Astrocyte (in vitro differentiated cells and primary cell): Measurements from ENCODE around the gene CTAGE1. TPM values are rescaled to one million over a fixed set of nuclear protein-coding genes. Genes with fewer than 3 reads are reported as not detected.

Experiments
- DNase-seq: peaks from one replicate; pipeline ENCODE4 v3.0.0-alpha.2; 2010; ENCODE audit warnings: low read depth
- FAIRE-seq: peaks from 2 replicates; lab custom pipeline; 2011; peaks lifted over from hg19 to GRCh38; lab: Jason Lieb, UNC
- H2AFZ ChIP-seq: 2 replicates; pipeline ENCODE4 v1.6.0; 2012; ENCODE audit warnings: low read depth, low read length, inconsistent platforms
- H3K27ac ChIP-seq: 2 replicates; pipeline ENCODE4 v1.5.1; 2011; ENCODE audit warnings: low read depth, low read length, inconsistent platforms
- H3K27me3 ChIP-seq: 2 replicates; pipeline ENCODE4 v1.6.0; 2011; ENCODE audit warnings: low read length, inconsistent platforms; ENCODE audit not compliant: insufficient read depth
- H3K36me3 ChIP-seq: 2 replicates; pipeline ENCODE4 v1.5.1; 2011; ENCODE audit warnings: low read length, inconsistent platforms; ENCODE audit not compliant: insufficient read depth
- H3K4me1 ChIP-seq: 2 replicates; pipeline ENCODE4 v1.5.1; 2011; ENCODE audit warnings: low read length, inconsistent platforms; ENCODE audit not compliant: insufficient read depth
- H3K4me2 ChIP-seq: 2 replicates; pipeline ENCODE4 v1.6.0; 2012; ENCODE audit warnings: low read length, inconsistent platforms
- H3K4me3 ChIP-seq: 2 replicates; pipeline ENCODE4 v1.5.1; 2011; ENCODE audit warnings: low read depth, mild to moderate bottlenecking, low read length, inconsistent platforms; ENCODE audit not compliant: insufficient read depth
- H3K79me2 ChIP-seq: 2 replicates; pipeline ENCODE4 v1.6.0; 2012; ENCODE audit warnings: mild to moderate bottlenecking, low read length, inconsistent platforms; ENCODE audit not compliant: insufficient read depth
- H3K9ac ChIP-seq: 2 replicates; pipeline ENCODE4 v1.6.0; 2012; ENCODE audit warnings: mild to moderate bottlenecking, low read length, inconsistent platforms
- H3K9me3 ChIP-seq: 2 replicates; pipeline ENCODE4 v1.5.1; 2012; ENCODE audit warnings: low read depth, mild to moderate bottlenecking, low read length, inconsistent platforms; ENCODE audit not compliant: insufficient read depth
- H4K20me1 ChIP-seq: 2 replicates; pipeline ENCODE4 v1.6.0; 2012; ENCODE audit warnings: low read length, inconsistent platforms; ENCODE audit not compliant: insufficient read depth
- H3K27ac Mint-ChIP-seq: one replicate; pipeline ENCODE4 v1.8.0; 2021; ENCODE audit warnings: mild to moderate bottlenecking, mixed read lengths; ENCODE audit not compliant: unreplicated experiment
- H3K27me3 Mint-ChIP-seq: one replicate; pipeline ENCODE4 v1.8.0; 2021; ENCODE audit warnings: low read depth, mixed read lengths; ENCODE audit not compliant: unreplicated experiment
- H3K36me3 Mint-ChIP-seq: one replicate; pipeline ENCODE4 v1.8.0; 2021; ENCODE audit warnings: low read depth, mixed read lengths; ENCODE audit not compliant: unreplicated experiment
- H3K4me1 Mint-ChIP-seq: one replicate; pipeline ENCODE4 v1.8.0; 2021; ENCODE audit warnings: low read depth, mixed read lengths; ENCODE audit not compliant: unreplicated experiment
- H3K4me3 Mint-ChIP-seq: one replicate; pipeline ENCODE4 v1.8.0; 2021; ENCODE audit warnings: mild to moderate bottlenecking, moderate library complexity, mixed read lengths; ENCODE audit not compliant: unreplicated experiment
- H3K9me3 Mint-ChIP-seq: one replicate; pipeline ENCODE4 v1.8.0; 2021; ENCODE audit warnings: mild to moderate bottlenecking, mixed read lengths; ENCODE audit not compliant: unreplicated experiment
- EZH2 ChIP-seq: IDR thresholded peaks from 2 replicates; pipeline ENCODE4 v1.6.1; 2012; ENCODE audit warnings: mild to moderate bottlenecking, low read length, inconsistent platforms; ENCODE audit not compliant: insufficient read depth
- total RNA-seq: library from RNA; stranded (reverse); gene quantifications from 2 replicates; pipeline ENCODE4 v1.2.1, GENCODE V29; 2021
- TF ChIP-seq, protein P1 (sequence below): IDR thresholded peaks from 2 replicates; pipeline ENCODE4 v1.5.1; 2011; ENCODE audit warnings: low read depth, mild to moderate bottlenecking, inconsistent platforms, low read length, moderate library complexity; ENCODE audit not compliant: insufficient read depth

CTAGE1 gene
- total RNA-seq, 1 donor from 2014 or later = 0.30 TPM

DNA sequence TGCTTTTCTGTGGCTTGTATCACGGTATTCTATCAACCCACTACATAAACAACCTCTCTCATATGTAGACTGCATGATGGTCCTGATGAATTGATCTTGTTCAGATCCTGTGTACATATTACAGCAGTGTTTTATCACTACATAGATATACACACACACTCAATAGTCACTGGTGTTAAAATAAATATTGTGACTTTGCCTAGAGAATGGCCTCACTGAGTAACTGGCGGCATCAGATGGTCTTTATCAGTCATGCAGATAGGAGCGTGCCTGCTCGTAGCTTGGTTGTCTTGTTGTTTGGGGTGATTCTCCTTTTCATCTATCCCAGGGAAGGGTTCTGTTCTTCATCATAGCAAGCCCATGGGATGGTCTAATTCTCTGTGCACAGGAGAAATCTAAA lies 18.4 kb upstream of the CTAGE1 start:
- Histone ChIP-seq H2AFZ (no peak overlapping the region), H3K27me3 (no peaks in the 10 kb centered on the region), H3K27ac (no peak overlapping the region), H4K20me1 (no peaks in the 10 kb centered on the region), H3K9me3 (no peaks in the 10 kb centered on the region), H3K79me2 (no peaks in the 10 kb centered on the region), H3K4me1 (peaks cover 33% of the 10 kb centered on the region), H3K4me3 (no peak overlapping the region), H3K36me3 (no peaks in the 10 kb centered on the region), H3K4me2 (no peak overlapping the region), H3K9ac (no peak overlapping the region)
- peak overlapping the region; percentile 55 for H3K27ac Mint-ChIP-seq
- FAIRE-seq = no peak
- no peaks in the 10 kb centered on the region for H3K27me3 Mint-ChIP-seq
- no peak for DNase-seq
- TF ChIP-seq, protein P1, sequence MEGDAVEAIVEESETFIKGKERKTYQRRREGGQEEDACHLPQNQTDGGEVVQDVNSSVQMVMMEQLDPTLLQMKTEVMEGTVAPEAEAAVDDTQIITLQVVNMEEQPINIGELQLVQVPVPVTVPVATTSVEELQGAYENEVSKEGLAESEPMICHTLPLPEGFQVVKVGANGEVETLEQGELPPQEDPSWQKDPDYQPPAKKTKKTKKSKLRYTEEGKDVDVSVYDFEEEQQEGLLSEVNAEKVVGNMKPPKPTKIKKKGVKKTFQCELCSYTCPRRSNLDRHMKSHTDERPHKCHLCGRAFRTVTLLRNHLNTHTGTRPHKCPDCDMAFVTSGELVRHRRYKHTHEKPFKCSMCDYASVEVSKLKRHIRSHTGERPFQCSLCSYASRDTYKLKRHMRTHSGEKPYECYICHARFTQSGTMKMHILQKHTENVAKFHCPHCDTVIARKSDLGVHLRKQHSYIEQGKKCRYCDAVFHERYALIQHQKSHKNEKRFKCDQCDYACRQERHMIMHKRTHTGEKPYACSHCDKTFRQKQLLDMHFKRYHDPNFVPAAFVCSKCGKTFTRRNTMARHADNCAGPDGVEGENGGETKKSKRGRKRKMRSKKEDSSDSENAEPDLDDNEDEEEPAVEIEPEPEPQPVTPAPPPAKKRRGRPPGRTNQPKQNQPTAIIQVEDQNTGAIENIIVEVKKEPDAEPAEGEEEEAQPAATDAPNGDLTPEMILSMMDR = no peak
- TF ChIP-seq EZH2 = no peak
- H3K4me1 Mint-ChIP-seq = peaks cover 36% of the 10 kb centered on the region
- no peak overlapping the region for H3K4me3 Mint-ChIP-seq
- peaks cover 2% of the 10 kb centered on the region for H3K9me3 Mint-ChIP-seq
- no peaks in the 10 kb centered on the region for H3K36me3 Mint-ChIP-seq

DNA sequence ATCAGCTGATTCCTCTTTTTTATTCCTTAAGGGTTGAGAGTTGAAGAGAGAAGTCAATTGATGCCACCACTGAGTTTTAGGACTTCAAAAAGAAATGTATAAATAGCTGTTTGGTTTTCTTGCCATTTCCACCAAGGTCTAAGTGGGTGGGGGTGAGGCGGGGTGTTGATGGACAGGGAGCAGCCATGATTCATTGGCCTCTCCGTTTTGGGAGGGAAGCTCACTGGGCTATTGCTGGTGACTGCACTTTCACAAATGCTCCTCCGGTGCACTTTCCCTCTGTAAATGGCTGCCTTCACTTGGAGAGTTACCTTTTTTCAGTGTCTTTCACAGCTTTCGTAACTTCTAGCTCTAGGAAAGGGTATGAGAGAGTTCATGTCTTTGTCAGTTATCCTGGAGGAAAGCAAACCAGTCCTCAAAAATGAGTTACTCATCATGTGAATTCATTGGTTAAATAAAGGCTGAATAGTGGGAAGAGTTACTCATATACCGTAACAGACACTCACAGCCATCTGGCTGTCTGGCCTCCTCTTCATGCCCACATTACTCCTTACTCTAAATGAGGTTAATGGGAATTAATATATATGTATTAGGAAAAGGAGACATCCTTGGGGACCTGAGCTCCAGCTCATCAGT lies 17.4 kb upstream of the CTAGE1 start:
- Mint-ChIP-seq H3K27ac (peak overlapping the region; percentile 96), H3K9me3 (peaks cover 2% of the 10 kb centered on the region)
- no peak for TF ChIP-seq EZH2
- TF ChIP-seq, protein P1 = no peak

DNA sequence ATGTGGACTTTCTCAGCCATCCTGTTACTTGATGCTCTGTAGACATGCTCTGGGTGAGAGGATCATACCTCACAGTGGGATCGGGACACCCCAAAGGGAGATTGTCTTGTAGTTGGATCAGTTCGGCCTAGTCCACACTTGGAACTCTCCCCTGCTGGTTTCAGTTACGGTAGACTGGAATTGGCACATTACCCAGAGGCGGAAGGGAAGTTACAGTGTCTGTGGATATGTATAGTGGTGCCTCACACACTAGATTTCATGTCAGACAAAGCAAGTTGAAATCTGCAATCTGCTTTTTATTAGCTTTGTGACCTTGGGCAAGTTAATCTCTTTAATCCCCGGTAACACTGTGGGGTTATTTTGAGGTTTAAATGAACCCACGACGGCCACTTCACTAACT lies 16.2 kb upstream of the CTAGE1 start:
- H3K27ac ChIP-seq = no peak overlapping the region
- no peak for DNase-seq

More for the DNA sequence above, 17.4 kb upstream of the CTAGE1 start:
- no peaks in the 10 kb centered on the region for H3K27me3 ChIP-seq
- no peaks in the 10 kb centered on the region for H3K79me2 ChIP-seq
- peak; percentile 62 for FAIRE-seq
- H3K27ac ChIP-seq = peak overlapping the region; percentile 81
- H4K20me1 ChIP-seq = no peaks in the 10 kb centered on the region
- peaks cover 4% of the 10 kb centered on the region for H3K27me3 Mint-ChIP-seq
- H2AFZ ChIP-seq = peak overlapping the region; percentile 54
- peak; percentile 88 for DNase-seq
- no peaks in the 10 kb centered on the region for H3K36me3 Mint-ChIP-seq
- H3K4me1 Mint-ChIP-seq = peaks cover 36% of the 10 kb centered on the region
- no peaks in the 10 kb centered on the region for H3K36me3 ChIP-seq
- H3K4me3 Mint-ChIP-seq = peak overlapping the region; percentile 1
- H3K4me3 ChIP-seq = peak overlapping the region; percentile 10
- peak overlapping the region; percentile 55 for H3K9ac ChIP-seq
- H3K4me2 ChIP-seq = peak overlapping the region; percentile 67
- H3K4me1 ChIP-seq = peaks cover 33% of the 10 kb centered on the region
- H3K9me3 ChIP-seq = no peaks in the 10 kb centered on the region

More for the DNA sequence above, 16.2 kb upstream of the CTAGE1 start:
- Histone ChIP-seq H3K9ac (no peak overlapping the region), H4K20me1 (no peaks in the 10 kb centered on the region), H3K4me2 (no peak overlapping the region), H2AFZ (no peak overlapping the region), H3K36me3 (no peaks in the 10 kb centered on the region), H3K9me3 (no peaks in the 10 kb centered on the region), H3K27me3 (no peaks in the 10 kb centered on the region), H3K79me2 (no peaks in the 10 kb centered on the region), H3K4me3 (no peak overlapping the region), H3K4me1 (peaks cover 30% of the 10 kb centered on the region)
- no peak for FAIRE-seq
- peaks cover 2% of the 10 kb centered on the region for H3K9me3 Mint-ChIP-seq
- no peak overlapping the region for H3K4me3 Mint-ChIP-seq
- no peaks in the 10 kb centered on the region for H3K36me3 Mint-ChIP-seq
- peak overlapping the region; percentile 96 for H3K27ac Mint-ChIP-seq
- peaks cover 29% of the 10 kb centered on the region for H3K4me1 Mint-ChIP-seq
- TF ChIP-seq, protein P1 = no peak
- TF ChIP-seq EZH2 = no peak
- H3K27me3 Mint-ChIP-seq = peaks cover 4% of the 10 kb centered on the region
